Measurements from ENCODE around the gene CD2AP.
"Not testable (repeated sequence)": the region's sequence is repeated elsewhere in the genome, so short reads cannot be mapped to it uniquely, and the experiment has no call there.

Gene CD2AP

GRCh38 chr6:47477497-47478232, at the start of gene CD2AP:
Gene CD2AP (plus strand): TSS chr6:47477789. CDS start chr6:47478245, 456 bp downstream.
- peak; percentile 82 for DNase-seq (ENCODE audit: low read depth)

- DNase-seq (ENCODE audit: low read depth), result no peak
Observed at GRCh38 chr6:47428288-47428687, 49.3 kb upstream of the CD2AP start.

GRCh38 chr6:47428746-47429664, 48.6 kb upstream of the CD2AP start:
- DNase-seq (ENCODE audit: low read depth), result no peak

- DNase-seq (ENCODE audit: low read depth), result no peak
Observed at GRCh38 chr6:47434372-47435253, 43.0 kb upstream of the CD2AP start.

GRCh38 chr6:47435254-47435612, 42.4 kb upstream of the CD2AP start:
- DNase-seq (ENCODE audit: low read depth), result no peak

- DNase-seq (ENCODE audit: low read depth), result no peak
Observed at GRCh38 chr6:47437592-47437991, 40.0 kb upstream of the CD2AP start.

- DNase-seq (ENCODE audit: low read depth), result no peak
Observed at GRCh38 chr6:47438481-47439347, 38.9 kb upstream of the CD2AP start.

GRCh38 chr6:47439348-47439668, 38.3 kb upstream of the CD2AP start:
- DNase-seq (ENCODE audit: low read depth), result no peak

GRCh38 chr6:47440719-47441118, 36.9 kb upstream of the CD2AP start:
- no peak for DNase-seq (ENCODE audit: low read depth)

- DNase-seq (ENCODE audit: low read depth), result not testable (repeated sequence)
Observed at GRCh38 chr6:47444964-47445363, 32.6 kb upstream of the CD2AP start.

GRCh38 chr6:47446669-47447330, 30.8 kb upstream of the CD2AP start:
- DNase-seq (ENCODE audit: low read depth), result peak; percentile 3

GRCh38 chr6:47447722-47448121, 29.9 kb upstream of the CD2AP start:
- DNase-seq (ENCODE audit: low read depth), result no peak

GRCh38 chr6:47451162-47451561, 26.4 kb upstream of the CD2AP start:
- DNase-seq (ENCODE audit: low read depth), result no peak

- DNase-seq (ENCODE audit: low read depth), result no peak
Observed at GRCh38 chr6:47452899-47453298, 24.7 kb upstream of the CD2AP start.

- DNase-seq (ENCODE audit: low read depth), result no peak
Observed at GRCh38 chr6:47453372-47453936, 24.1 kb upstream of the CD2AP start.

GRCh38 chr6:47454713-47455396, 22.7 kb upstream of the CD2AP start:
- no peak for DNase-seq (ENCODE audit: low read depth)

- no peak for DNase-seq (ENCODE audit: low read depth)
Observed at GRCh38 chr6:47455533-47456209, 21.9 kb upstream of the CD2AP start.

- no peak for DNase-seq (ENCODE audit: low read depth)
Observed at GRCh38 chr6:47456536-47456975, 21.0 kb upstream of the CD2AP start.

GRCh38 chr6:47457370-47457769, 20.2 kb upstream of the CD2AP start:
- DNase-seq (ENCODE audit: low read depth), result no peak
